Stimulated activated naive B cell treated with anti-CD40 and anti-IgM and Interleukin-4, amounts not matched to agents 10 μg/mL and 1 μg/mL and 100 μg/mL, for 72 hours (primary cell): ENCODE data around the gene TNK1.
"Not testable (repeated sequence)": the region's sequence is repeated elsewhere in the genome, so short reads cannot be mapped to it uniquely, and the experiment has no call there.

ENCODE experiments used
- ATAC-seq, 2 donors: fragments of 150-1000 bp; cut with Tn5 transposase; replicated peaks; 2 replicates each; pipeline ENCODE4 v1.10.0; 2021; ENCODE audit warnings: moderate library complexity in 1 of 2
- DNase-seq: peaks from one replicate; pipeline ENCODE4 v3.0.0; 2021
- H3K27ac Mint-ChIP-seq: one replicate; pipeline ENCODE4 v1.8.0; 2022; ENCODE audit warnings: mild to moderate bottlenecking, mixed read lengths
- H3K27me3 Mint-ChIP-seq, 2 donors: one replicate each; pipeline ENCODE4 v1.8.0; 2022; ENCODE audit warnings: mixed read lengths in 2 of 2
- H3K36me3 Mint-ChIP-seq, 2 donors: one replicate each; pipeline ENCODE4 v1.8.0; 2022; ENCODE audit warnings: mixed read lengths in 2 of 2, mild to moderate bottlenecking in 1 of 2
- H3K4me1 Mint-ChIP-seq, 2 donors: one replicate each; pipeline ENCODE4 v1.8.0; 2022; ENCODE audit warnings: mixed read lengths in 2 of 2, mild to moderate bottlenecking in 1 of 2
- H3K4me3 Mint-ChIP-seq, 2 donors: one replicate each; pipeline ENCODE4 v1.8.0; 2022; ENCODE audit warnings: mild to moderate bottlenecking in 2 of 2, mixed read lengths in 2 of 2, moderate library complexity in 1 of 2
- H3K9me3 Mint-ChIP-seq, 2 donors: one replicate each; pipeline ENCODE4 v1.8.0; 2022; ENCODE audit warnings: mixed read lengths in 2 of 2, mild to moderate bottlenecking in 1 of 2

Gene TNK1

GRCh38 chr17:7348478-7349242 is 32.2 kb upstream of the TNK1 start:
- no peak for DNase-seq
- peak overlapping the region; percentile 91 for H3K27ac Mint-ChIP-seq
- H3K4me1 Mint-ChIP-seq, result peaks cover 32 to 65% of the 10 kb centered on the region in 2 donors

GRCh38 chr17:7351665-7352502 is 29.0 kb upstream of the TNK1 start, which contains the start of gene KCTD11:
Gene KCTD11 (plus strand): TSS chr17:7352162.
- Mint-ChIP-seq H3K9me3 (no peaks in the 10 kb centered on the region), H3K4me3 (peak within 1 kb of the TSS; percentile 91 to 95), H3K36me3 (peaks cover 28 to 40% of the 10 kb centered on the region in 2 donors), H3K27me3 (no peaks in the 10 kb centered on the region), H3K4me1 (peaks cover 44 to 78% of the 10 kb centered on the region in 2 donors), H3K27ac (peak within 1 kb of the TSS; percentile 88)
- ATAC-seq (peak; percentile 71 to 76), DNase-seq (peak; percentile 81)

More at GRCh38 chr17:7348478-7349242, 32.2 kb upstream of the TNK1 start:
- no peak for ATAC-seq
- H3K27me3 Mint-ChIP-seq, result no peaks in the 10 kb centered on the region
- no peak overlapping the region for H3K4me3 Mint-ChIP-seq
- H3K9me3 Mint-ChIP-seq, result no peaks in the 10 kb centered on the region
- peaks cover 36 to 52% of the 10 kb centered on the region in 2 donors for H3K36me3 Mint-ChIP-seq

DNA sequence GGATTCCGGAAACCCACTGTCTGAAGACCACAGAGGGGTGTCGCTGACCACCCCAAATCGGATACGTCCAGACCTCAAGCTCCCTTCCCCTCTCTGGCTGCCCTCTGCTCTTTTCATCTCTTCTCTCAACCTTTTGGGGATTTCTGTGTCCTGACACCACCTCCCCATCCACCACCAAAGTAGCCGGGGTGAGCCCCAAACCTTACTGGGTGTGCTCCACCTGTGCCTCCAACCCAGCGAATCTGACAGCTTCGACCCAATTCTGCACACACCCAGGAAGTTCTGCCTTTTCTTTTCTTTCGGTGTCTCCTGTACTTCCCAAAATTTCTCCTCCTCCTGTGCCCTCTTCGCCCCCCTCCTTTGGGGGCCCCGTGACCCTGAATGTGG is 28.4 kb upstream of the TNK1 start:
- DNase-seq (no peak), ATAC-seq (peak; percentile 1)
- peaks cover 24 to 35% of the 10 kb centered on the region in 2 donors for H3K36me3 Mint-ChIP-seq
- peak overlapping the region; percentile 91 to 95 for H3K4me3 Mint-ChIP-seq
- no peaks in the 10 kb centered on the region for H3K9me3 Mint-ChIP-seq
- H3K4me1 Mint-ChIP-seq, result peaks cover 40 to 73% of the 10 kb centered on the region in 2 donors
- H3K27ac Mint-ChIP-seq, result peak overlapping the region; percentile 88
- no peaks in the 10 kb centered on the region for H3K27me3 Mint-ChIP-seq

- DNase-seq (no peak), ATAC-seq (no peak)
- Mint-ChIP-seq H3K27ac (peak overlapping the region; percentile 88), H3K4me3 (peak overlapping the region; percentile 91 to 95), H3K9me3 (no peaks in the 10 kb centered on the region), H3K4me1 (peaks cover 40 to 68% of the 10 kb centered on the region in 2 donors), H3K36me3 (peaks cover 19 to 29% of the 10 kb centered on the region in 2 donors), H3K27me3 (no peaks in the 10 kb centered on the region)
Observed at GRCh38 chr17:7352910-7353635, 27.8 kb upstream of the TNK1 start.

DNA sequence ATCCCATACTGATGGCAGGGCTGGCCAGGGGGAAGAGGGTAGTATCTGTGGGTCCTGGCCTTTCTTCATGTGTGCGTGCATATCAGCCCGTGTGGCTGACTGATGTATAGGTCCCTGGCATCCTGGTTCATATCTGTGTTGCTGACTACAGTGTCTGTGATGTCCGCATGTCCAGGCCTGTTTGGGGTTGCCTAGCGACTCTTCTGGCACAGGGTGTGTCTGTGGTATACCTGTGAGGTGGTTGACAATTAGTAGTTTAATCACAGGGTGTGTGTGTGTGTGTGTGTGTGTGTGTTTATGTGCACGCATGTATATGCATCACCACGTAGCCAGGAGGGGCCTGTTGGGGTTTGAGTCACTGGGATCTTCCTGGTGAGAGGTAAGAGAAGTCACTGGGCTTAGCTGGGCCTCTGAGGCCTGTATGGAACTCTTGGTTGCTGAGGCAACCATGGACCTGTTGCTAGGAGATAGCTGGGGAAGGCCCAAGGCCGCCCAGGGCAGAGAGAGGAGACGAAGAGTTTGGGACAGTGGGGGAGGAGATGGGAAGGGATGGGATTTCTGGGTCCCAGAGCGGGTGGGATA is 26.5 kb upstream of the TNK1 start:
- Mint-ChIP-seq H3K27ac (peak overlapping the region; percentile 70), H3K36me3 (peaks cover 8 to 18% of the 10 kb centered on the region in 2 donors), H3K27me3 (no peaks in the 10 kb centered on the region), H3K9me3 (no peaks in the 10 kb centered on the region), H3K4me1 (peaks cover 35 to 56% of the 10 kb centered on the region in 2 donors), H3K4me3 (no peak overlapping the region)
- no peak for DNase-seq
- no peak for ATAC-seq

DNA sequence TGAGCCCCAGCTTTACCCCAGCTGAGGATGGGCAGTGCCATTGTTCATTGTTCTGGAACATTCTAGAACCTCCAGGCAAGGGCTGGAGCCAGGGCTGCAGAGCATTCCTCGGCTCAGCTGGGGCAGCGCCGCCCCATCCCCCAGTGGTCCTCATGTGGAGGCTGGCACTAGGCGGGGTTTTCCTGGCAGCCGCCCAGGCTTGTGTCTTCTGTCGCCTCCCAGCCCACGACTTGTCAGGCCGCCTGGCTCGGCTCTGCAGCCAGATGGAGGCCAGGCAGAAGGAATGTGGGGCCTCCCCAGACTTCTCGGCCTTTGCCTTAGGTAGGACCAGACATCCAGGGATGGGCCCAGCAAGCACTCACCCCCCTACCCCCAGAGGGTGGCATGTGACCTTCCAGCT is 25.8 kb upstream of the TNK1 start, which contains the start of gene TMEM95:
Gene TMEM95, plus strand, starts transcription at position 104 of the 400 bp plus-strand sequence. Its CDS starts 49 bp downstream, at position 153.
- DNase-seq (no peak), ATAC-seq (no peak)
- Mint-ChIP-seq H3K9me3 (no peaks in the 10 kb centered on the region), H3K4me3 (no peak within 1 kb of the TSS), H3K36me3 (peaks cover 8 to 13% of the 10 kb centered on the region in 2 donors), H3K4me1 (peaks cover 31 to 50% of the 10 kb centered on the region in 2 donors), H3K27me3 (no peaks in the 10 kb centered on the region), H3K27ac (peak within 1 kb of the TSS; percentile 70)

GRCh38 chr17:7355573-7355972 is 25.3 kb upstream of the TNK1 start:
- Mint-ChIP-seq H3K27me3 (no peaks in the 10 kb centered on the region), H3K36me3 (peaks cover 8 to 10% of the 10 kb centered on the region in 2 donors), H3K9me3 (no peaks in the 10 kb centered on the region), H3K4me1 (peaks cover 28 to 46% of the 10 kb centered on the region in 2 donors), H3K27ac (peak overlapping the region; percentile 47), H3K4me3 (no peak overlapping the region)
- no peak for ATAC-seq
- DNase-seq, result no peak

DNA sequence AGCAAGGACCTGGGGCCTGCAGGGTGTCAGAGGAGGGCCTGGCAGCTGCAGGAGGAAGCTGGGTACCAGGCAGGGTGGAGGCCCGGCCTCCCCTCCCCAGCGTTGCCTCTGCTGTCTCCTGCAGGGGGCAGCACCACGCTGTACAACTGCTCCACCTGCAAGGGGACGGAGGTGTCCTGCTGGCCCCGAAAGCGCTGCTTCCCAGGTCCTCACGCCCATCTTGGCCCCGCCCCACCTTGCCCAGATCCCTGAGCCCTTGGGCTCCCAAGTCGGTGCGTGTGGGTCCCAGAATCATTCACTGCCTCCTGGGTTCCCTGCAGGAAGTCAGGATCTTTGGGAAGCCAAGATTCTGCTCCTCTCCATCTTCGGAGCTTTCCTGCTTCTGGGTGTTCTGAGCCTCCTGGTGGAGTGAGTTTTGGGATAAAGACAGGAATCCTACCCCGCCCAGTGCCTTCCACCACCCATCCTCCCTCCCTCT is 24.8 kb upstream of the TNK1 start:
- Mint-ChIP-seq H3K4me3 (no peak overlapping the region), H3K4me1 (peaks cover 28 to 41% of the 10 kb centered on the region in 2 donors), H3K36me3 (peaks cover 6 to 9% of the 10 kb centered on the region in 2 donors), H3K27me3 (no peaks in the 10 kb centered on the region), H3K27ac (peak overlapping the region; percentile 14), H3K9me3 (no peaks in the 10 kb centered on the region)
- peak; percentile 83 for DNase-seq
- ATAC-seq, result peak; percentile 74 to 76

GRCh38 chr17:7356756-7357155 is 24.1 kb upstream of the TNK1 start:
- H3K27ac Mint-ChIP-seq, result no peak overlapping the region

DNA sequence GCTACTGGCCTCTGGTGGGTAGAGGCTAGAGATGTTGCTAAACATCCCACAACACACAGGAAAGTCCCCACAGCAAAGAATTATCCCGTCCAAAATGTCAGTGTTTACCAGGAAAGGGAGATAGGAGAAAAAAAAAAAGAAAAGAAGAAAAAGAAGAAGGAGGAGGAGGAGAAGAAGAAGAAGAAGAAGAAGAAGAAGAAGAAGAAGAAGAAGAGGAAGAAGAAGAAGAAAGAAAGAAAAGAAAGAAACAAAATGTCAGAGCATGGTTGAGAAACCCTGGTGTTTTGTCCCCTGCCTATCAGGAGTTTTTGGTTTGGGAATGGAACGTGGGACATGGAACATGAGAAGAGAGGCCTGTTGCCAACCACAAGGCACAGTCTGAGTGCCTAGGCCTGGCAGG is 23.5 kb upstream of the TNK1 start:
- ATAC-seq, result no peak
- peaks cover 7 to 10% of the 10 kb centered on the region in 2 donors for H3K27me3 Mint-ChIP-seq

More at GRCh38 chr17:7356756-7357155, 24.1 kb upstream of the TNK1 start:
- Mint-ChIP-seq H3K27me3 (peaks cover 3 to 6% of the 10 kb centered on the region in 2 donors), H3K36me3 (peaks cover 2 to 6% of the 10 kb centered on the region in 2 donors), H3K9me3 (no peaks in the 10 kb centered on the region), H3K4me1 (peaks cover 25 to 36% of the 10 kb centered on the region in 2 donors), H3K4me3 (peak overlapping the region in 1 of 2 donors; percentile 14)
- ATAC-seq (no peak), DNase-seq (no peak)

GRCh38 chr17:7361906-7362305 is 19.0 kb upstream of the TNK1 start:
- DNase-seq, result no peak
- ATAC-seq, result no peak
- Mint-ChIP-seq H3K27ac (no peak overlapping the region), H3K27me3 (peaks cover 7 to 10% of the 10 kb centered on the region in 2 donors), H3K9me3 (no peaks in the 10 kb centered on the region), H3K4me3 (no peak overlapping the region), H3K36me3 (no peaks in the 10 kb centered on the region), H3K4me1 (no peaks in the 10 kb centered on the region)

More for the DNA sequence above, 23.5 kb upstream of the TNK1 start:
- Mint-ChIP-seq H3K27ac (no peak overlapping the region), H3K4me1 (peaks cover 24 to 33% of the 10 kb centered on the region in 2 donors), H3K9me3 (no peaks in the 10 kb centered on the region), H3K4me3 (no peak overlapping the region), H3K36me3 (peaks cover 2 to 5% of the 10 kb centered on the region in 2 donors)
- no peak for DNase-seq

DNA sequence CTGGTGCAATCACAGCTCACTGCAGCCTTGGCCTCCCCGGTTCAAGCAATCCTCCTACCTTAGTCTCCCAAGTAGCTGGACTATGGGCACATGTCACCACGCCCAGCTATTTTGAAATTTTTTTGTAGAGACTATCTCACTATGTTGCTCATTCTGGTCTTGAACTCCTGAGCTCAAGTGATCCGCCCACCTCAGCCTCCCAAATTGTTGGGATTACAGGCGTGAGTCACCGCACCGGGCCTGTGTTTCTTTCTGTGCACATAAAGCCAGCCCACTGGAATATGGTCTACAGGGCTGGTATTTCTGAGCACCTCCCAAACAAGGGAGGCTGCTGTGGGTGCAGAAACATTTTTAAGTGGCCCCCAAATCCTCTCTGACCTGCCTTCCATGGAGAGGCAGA is 17.6 kb upstream of the TNK1 start:
- no peak for ATAC-seq
- Mint-ChIP-seq H3K27ac (no peak overlapping the region), H3K27me3 (peaks cover 7 to 10% of the 10 kb centered on the region in 2 donors), H3K9me3 (no peaks in the 10 kb centered on the region), H3K4me3 (no peak overlapping the region), H3K4me1 (peaks cover 0 to 4% of the 10 kb centered on the region in 2 donors), H3K36me3 (no peaks in the 10 kb centered on the region)
- no peak for DNase-seq

- H3K9me3 Mint-ChIP-seq, H3K27ac Mint-ChIP-seq, DNase-seq, ATAC-seq, H3K4me1 Mint-ChIP-seq, H3K4me3 Mint-ChIP-seq, H3K36me3 Mint-ChIP-seq: not testable (repeated sequence)
- peaks cover 7 to 20% of the 10 kb centered on the region in 2 donors for H3K27me3 Mint-ChIP-seq
Observed at GRCh38 chr17:7365963-7366362, 14.9 kb upstream of the TNK1 start.
